Calu3 (cell line): ENCODE results near the gene KIF4A. TPM values are rescaled to one million over a fixed set of nuclear protein-coding genes. Genes with fewer than 3 reads are reported as not detected.

ENCODE experiments used
- BruUV-seq: library from RNA; stranded (reverse); fragments of 400-500 nt; replicated peaks from 2 replicates; lab custom pipeline; 2021; lab: Mats Ljungman, UMichigan
- CTCF ChIA-PET: fragments of 300-600 bp; sonication (Branson Sonifier 250); formaldehyde crosslinking; loops from one replicate; lab custom pipeline; 2022; ENCODE audit warnings: antibody characterized with exemption; lab: Charles Lee
- DNase-seq: peaks from one replicate; pipeline ENCODE4 v3.0.0; 2022
- H3K27ac Mint-ChIP-seq: one replicate; pipeline ENCODE4 v1.8.0; 2022; ENCODE audit warnings: mixed read lengths; ENCODE audit not compliant: unreplicated experiment
- H3K27me3 Mint-ChIP-seq: one replicate; pipeline ENCODE4 v1.8.0; 2022; ENCODE audit warnings: mixed read lengths; ENCODE audit not compliant: unreplicated experiment
- H3K36me3 Mint-ChIP-seq: one replicate; pipeline ENCODE4 v1.8.0; 2022; ENCODE audit warnings: mild to moderate bottlenecking, moderate library complexity, mixed read lengths; ENCODE audit not compliant: insufficient read depth, unreplicated experiment
- H3K4me1 Mint-ChIP-seq: one replicate; pipeline ENCODE4 v1.8.0; 2022; ENCODE audit warnings: mild to moderate bottlenecking, low read depth, mixed read lengths; ENCODE audit not compliant: unreplicated experiment
- H3K4me3 Mint-ChIP-seq: one replicate; pipeline ENCODE4 v1.8.0; 2022; ENCODE audit warnings: mild to moderate bottlenecking, low read depth, moderate library complexity, mixed read lengths; ENCODE audit not compliant: unreplicated experiment
- H3K9me3 Mint-ChIP-seq: one replicate; pipeline ENCODE4 v1.8.0; 2022; ENCODE audit warnings: low read depth, mixed read lengths; ENCODE audit not compliant: unreplicated experiment
- CTCF ChIP-seq: fragments of 200-600 bp; IDR thresholded peaks from one replicate; pipeline ENCODE4 v1.8.0; 2022; ENCODE audit warnings: antibody characterized with exemption; ENCODE audit not compliant: unreplicated experiment
- intact Hi-C: fragments of 100-400 bp; cut with micrococcal nuclease; formaldehyde crosslinking; loops from one replicate; pipeline ENCODE4 v1.10.0; 2022; ENCODE audit not compliant: unreplicated experiment
- total RNA-seq: library from RNA; stranded (reverse); gene quantifications from 2 replicates; pipeline ENCODE4 v1.2.3, GENCODE V29; 2022

The KIF4A gene
- total RNA-seq, 1 experiment from 2014 or later: 30.9 TPM

GRCh38 chrX:70244881-70245280 is 45.0 kb upstream of the KIF4A start:
- Mint-ChIP-seq H3K27ac (no peak overlapping the region), H3K4me1 (no peaks in the 10 kb centered on the region), H3K9me3 (no peaks in the 10 kb centered on the region), H3K27me3 (no peaks in the 10 kb centered on the region), H3K4me3 (no peak overlapping the region), H3K36me3 (no peaks in the 10 kb centered on the region)
- no peak for DNase-seq
- CTCF ChIA-PET: interaction anchor here (0.6 kb wide), 1 partner anchor 1350 kb away, joined by 7 read pairs; no protein-coding TSS in a partner anchor
- no peak for TF ChIP-seq CTCF
- no TSS peak for BruUV-seq
- intact Hi-C loops: no loop called here

DNA sequence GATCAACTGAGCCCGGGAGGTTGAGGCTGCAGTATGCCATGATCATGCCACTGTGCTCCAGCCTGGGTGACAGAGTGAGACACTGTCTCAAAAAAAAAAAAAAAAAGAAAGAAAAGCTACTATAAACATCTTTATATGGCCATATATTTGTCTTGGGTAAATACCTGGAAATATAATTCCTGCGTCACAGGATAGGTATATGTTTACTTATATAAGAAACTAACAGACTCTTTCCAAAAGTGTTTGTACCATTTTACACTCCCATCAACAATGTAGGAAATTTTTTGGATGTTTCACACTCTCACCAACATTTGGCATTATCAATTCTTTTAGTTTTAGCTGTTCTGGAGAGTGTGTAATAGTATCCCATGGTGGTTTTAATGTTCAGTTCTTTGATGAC is 42.7 kb upstream of the KIF4A start:
- TF ChIP-seq CTCF: no peak
- H3K27me3 Mint-ChIP-seq: no peaks in the 10 kb centered on the region
- no peaks in the 10 kb centered on the region for H3K36me3 Mint-ChIP-seq
- CTCF ChIA-PET: no interaction called here
- H3K4me1 Mint-ChIP-seq: no peaks in the 10 kb centered on the region
- H3K27ac Mint-ChIP-seq: no peak overlapping the region
- no peak for DNase-seq
- no peak overlapping the region for H3K4me3 Mint-ChIP-seq
- no TSS peak for BruUV-seq
- intact Hi-C loops: no loop called here
- H3K9me3 Mint-ChIP-seq: no peaks in the 10 kb centered on the region

DNA sequence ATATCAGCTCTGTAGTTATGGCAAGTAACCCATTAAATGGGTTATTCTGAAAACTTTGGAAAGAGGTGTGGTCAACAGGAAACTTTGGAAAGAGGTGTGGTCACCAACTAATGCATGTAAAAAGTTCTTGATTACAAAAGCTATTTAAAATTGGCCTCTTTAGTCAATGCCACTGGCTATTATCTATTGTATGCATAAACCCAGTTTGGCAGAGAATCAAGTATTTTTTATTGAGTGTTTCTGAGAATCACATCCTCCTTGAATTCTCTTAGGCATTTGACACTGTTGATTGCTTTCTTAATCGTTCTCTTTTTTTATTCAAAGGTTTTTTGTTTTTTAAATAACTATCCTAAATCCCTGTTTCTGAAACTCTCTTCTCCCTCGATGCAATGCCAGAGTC is 37.4 kb upstream of the KIF4A start:
- DNase-seq: no peak
- no peak overlapping the region for H3K4me3 Mint-ChIP-seq
- peaks cover 44% of the 10 kb centered on the region for H3K4me1 Mint-ChIP-seq
- BruUV-seq: no TSS peak
- H3K9me3 Mint-ChIP-seq: peaks cover 2% of the 10 kb centered on the region
- intact Hi-C loops: no loop called here
- no peaks in the 10 kb centered on the region for H3K36me3 Mint-ChIP-seq
- TF ChIP-seq CTCF: no peak
- CTCF ChIA-PET: no interaction called here
- no peak overlapping the region for H3K27ac Mint-ChIP-seq
- no peaks in the 10 kb centered on the region for H3K27me3 Mint-ChIP-seq

DNA sequence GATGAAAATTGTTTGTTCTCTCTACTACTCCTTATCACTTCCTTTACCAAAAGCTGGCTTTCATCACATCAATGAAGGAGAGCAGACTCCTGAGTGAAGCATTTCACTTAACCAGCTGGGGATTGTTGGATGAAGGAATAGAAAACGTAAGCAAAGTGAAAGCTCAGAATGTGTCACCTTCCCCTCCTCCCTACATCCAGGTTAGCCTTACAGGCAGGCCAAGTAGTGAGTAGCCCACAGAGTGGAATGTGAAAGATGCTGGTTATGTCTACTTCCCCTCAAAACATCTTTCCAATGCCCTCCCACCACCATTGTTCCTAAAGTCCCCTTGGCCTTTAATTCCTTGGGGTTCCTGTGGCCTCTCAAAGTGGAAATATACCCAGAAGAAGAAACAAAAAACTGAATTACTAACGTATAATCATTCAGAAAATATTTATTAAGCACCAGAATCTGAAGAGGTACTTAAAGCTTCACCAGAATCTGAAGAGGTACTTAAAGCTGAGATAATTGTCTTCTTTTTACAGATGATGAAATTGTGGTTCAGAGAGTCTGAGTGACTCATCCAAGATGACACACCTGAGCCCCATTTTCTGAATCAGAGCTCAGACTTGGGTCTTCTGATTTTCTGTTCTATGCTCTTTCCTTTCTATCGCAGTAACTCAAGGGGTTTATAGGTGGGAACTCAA is 36.4 kb upstream of the KIF4A start:
- Mint-ChIP-seq H3K4me1 (peaks cover 44% of the 10 kb centered on the region), H3K4me3 (no peak overlapping the region), H3K27ac (no peak overlapping the region), H3K9me3 (peaks cover 2% of the 10 kb centered on the region), H3K36me3 (no peaks in the 10 kb centered on the region), H3K27me3 (no peaks in the 10 kb centered on the region)
- intact Hi-C loops: no loop called here
- BruUV-seq: no TSS peak
- CTCF ChIA-PET: no interaction called here
- TF ChIP-seq CTCF: no peak
- no peak for DNase-seq
